NB4 (cell line): ENCODE data around the gene SNRNP40.

Source experiments
- CTCF ChIP-seq: IDR thresholded peaks from one replicate; pipeline ENCODE4 v1.5.1; 2012; ENCODE audit warnings: low read depth, low read length
- MAX ChIP-seq: IDR thresholded peaks from 2 replicates; pipeline ENCODE4 v1.6.1; 2011; ENCODE audit warnings: low read depth, low read length
- POLR2A ChIP-seq: IDR thresholded peaks from 2 replicates; pipeline ENCODE4 v1.6.1; 2011; ENCODE audit warnings: mild to moderate bottlenecking; ENCODE audit not compliant: insufficient read length; ENCODE audit errors: extremely low read depth

GRCh38 chr1:31218705-31219104 is 77.9 kb downstream of the SNRNP40 start:
- TF ChIP-seq CTCF (no peak), POLR2A (no peak), MAX (no peak)
